Esophagus squamous epithelium (tissue), 5 donors: ENCODE measurements around the gene CCDC174. TPM values are rescaled to one million over a fixed set of nuclear protein-coding genes. Genes with fewer than 3 reads are reported as not detected.

Experiments
- DNase-seq: peaks from one replicate; lab custom pipeline; 2025; lab: John Stamatoyannopoulos, UW
- H3K27ac ChIP-seq, 4 donors: fragments of 200-600 bp; sonication (generic); one replicate each; pipeline ENCODE4 v1.5.1; 2016 to 2019; ENCODE audit warnings: mild to moderate bottlenecking in 1 of 4
- H3K27me3 ChIP-seq, 4 donors: fragments of 200-600 bp; sonication (generic); 1 replicate in 3 of 4; 2 replicates in 1 of 4; pipeline versions ENCODE4 v1.5.1 to v1.6.0; 2017 to 2021; ENCODE audit warnings: antibody characterized with exemption in 1 of 4
- H3K36me3 ChIP-seq, 3 donors: fragments of 200-600 bp; sonication (generic); one replicate each; pipeline ENCODE4 v1.5.1; 2016 to 2019
- H3K4me1 ChIP-seq, 3 donors: fragments of 200-600 bp; sonication (generic); one replicate each; pipeline ENCODE4 v1.5.1; 2017 to 2019
- H3K4me3 ChIP-seq, 4 donors: fragments of 200-600 bp; sonication (generic); 1 replicate in 3 of 4; 2 replicates in 1 of 4; pipeline ENCODE4 v1.5.1; 2016 to 2019; ENCODE audit warnings: mild to moderate bottlenecking in 2 of 4, moderate library complexity in 1 of 4
- H3K9me3 ChIP-seq, 3 donors: fragments of 200-600 bp; sonication (generic); one replicate each; pipeline ENCODE4 v1.5.1; 2016 to 2019
- CTCF ChIP-seq, 6 experiments: fragments of 450-650 bp in 4 of 6; fragments of 200-600 bp in 2 of 6; sonication (generic) in 2 of 6; IDR thresholded peaks; one replicate each; pipeline ENCODE4 v1.5.1; 2016 to 2019; ENCODE audit warnings: antibody characterized with exemption in 6 of 6, mild to moderate bottlenecking in 4 of 6, moderate library complexity in 4 of 6
- POLR2A ChIP-seq, 4 donors: fragments of 450-650 bp; IDR thresholded peaks; one replicate each; pipeline ENCODE4 v1.6.1; 2017; ENCODE audit warnings: antibody characterized with exemption in 4 of 4, mild to moderate bottlenecking in 4 of 4, moderate library complexity in 3 of 4
- WGBS, 2 donors: methylation state at CpG; one replicate each; pipeline ENCODE4 v1.1.5; 2018; 5-methylcytosine and 5-hydroxymethylcytosine counted together
- intact Hi-C: fragments of 100-400 bp; cut with DNase I; formaldehyde crosslinking; loops from one replicate; pipeline ENCODE4 v1.15.0; 2022
- total RNA-seq, 4 donors: library from RNA; depleted of rRNA; stranded (reverse); fragments of >200 nt; gene quantifications; one replicate each; pipeline ENCODE4 v1.1.0, GENCODE V29; 2016
- donor health status: DM: yes; HTN: yes; CAD: no.

The CCDC174 gene
- total RNA-seq, 4 donors from 2014 or later, result 9.5 to 17.2 (median 12.1) TPM

GRCh38 chr3:14701676-14702075 is 50.1 kb downstream of the CCDC174 start:
- WGBS, 2 donors, result 86 to 95% methylated on average over 4 of the region's 4 CpGs
- Histone ChIP-seq H3K27ac (no peak overlapping the region), H3K4me3 (no peak overlapping the region), H3K27me3 (no peaks in the 10 kb centered on the region), H3K9me3 (no peaks in the 10 kb centered on the region), H3K36me3 (no peaks in the 10 kb centered on the region), H3K4me1 (no peaks in the 10 kb centered on the region)
- no peak for TF ChIP-seq POLR2A (IDR thresholded peaks at IDR 0.05)
- intact Hi-C loops, result no loop called here
- DNase-seq, result no peak

GRCh38 chr3:14703128-14703750 is 51.7 kb downstream of the CCDC174 start:
- no peak for DNase-seq
- Histone ChIP-seq H3K27ac (no peak overlapping the region), H3K36me3 (no peaks in the 10 kb centered on the region), H3K4me1 (no peaks in the 10 kb centered on the region), H3K27me3 (no peaks in the 10 kb centered on the region), H3K4me3 (no peak overlapping the region), H3K9me3 (no peaks in the 10 kb centered on the region)
- TF ChIP-seq CTCF (IDR thresholded peaks at IDR 0.05), result no peak
- TF ChIP-seq POLR2A (IDR thresholded peaks at IDR 0.05), result no peak
- intact Hi-C loops, result no loop called here
- 80 to 90% methylated on average over 2 of the region's 9 CpGs for WGBS, 2 donors

- Histone ChIP-seq H3K27ac (no peak overlapping the region), H3K4me1 (no peaks in the 10 kb centered on the region), H3K4me3 (no peak overlapping the region), H3K9me3 (no peaks in the 10 kb centered on the region), H3K27me3 (no peaks in the 10 kb centered on the region), H3K36me3 (no peaks in the 10 kb centered on the region)
- intact Hi-C loops, result no loop called here
- no peak for DNase-seq
- WGBS, 2 donors, result 79 to 90% methylated on average over 2 of the region's 3 CpGs
- TF ChIP-seq CTCF (IDR thresholded peaks at IDR 0.05), result no peak
- TF ChIP-seq POLR2A (IDR thresholded peaks at IDR 0.05), result no peak
Measured at GRCh38 chr3:14703791-14704190, 52.2 kb downstream of the CCDC174 start.

GRCh38 chr3:14706096-14706495 is 54.5 kb downstream of the CCDC174 start:
- Histone ChIP-seq H3K4me3 (no peak overlapping the region), H3K4me1 (no peaks in the 10 kb centered on the region), H3K36me3 (no peaks in the 10 kb centered on the region), H3K9me3 (no peaks in the 10 kb centered on the region), H3K27ac (no peak overlapping the region), H3K27me3 (no peaks in the 10 kb centered on the region)
- 69 to 84% methylated on average over 5 of the region's 5 CpGs for WGBS, 2 donors
- intact Hi-C loops, result no loop called here
- DNase-seq, result no peak
- no peak for TF ChIP-seq CTCF (IDR thresholded peaks at IDR 0.05)
- TF ChIP-seq POLR2A (IDR thresholded peaks at IDR 0.05), result no peak

- 45% methylated on average over 1 of the region's 1 CpG; no CpG with 5 or more reads in 1 of the 2 donors for WGBS, 2 donors
Measured at GRCh38 chr3:14716591-14716990, 65.0 kb downstream of the CCDC174 start.

More at GRCh38 chr3:14716591-14716990, 65.0 kb downstream of the CCDC174 start:
- Histone ChIP-seq H3K27me3 (no peaks in the 10 kb centered on the region), H3K4me1 (no peaks in the 10 kb centered on the region), H3K9me3 (peaks cover 0 to 16% (median 0%) of the 10 kb centered on the region in 3 donors), H3K4me3 (no peak overlapping the region), H3K36me3 (no peaks in the 10 kb centered on the region), H3K27ac (no peak overlapping the region)
- TF ChIP-seq POLR2A (IDR thresholded peaks at IDR 0.05) (no peak), CTCF (IDR thresholded peaks at IDR 0.05) (no peak)
- DNase-seq, result no peak
- intact Hi-C loops, result no loop called here
